Measurements from ENCODE around the gene GRID2IP. TPM values are rescaled to one million over a fixed set of nuclear protein-coding genes. Genes with fewer than 3 reads are reported as not detected.

The GRID2IP gene
- total RNA-seq, 1 experiment from 2014 or later = not detected

DNA sequence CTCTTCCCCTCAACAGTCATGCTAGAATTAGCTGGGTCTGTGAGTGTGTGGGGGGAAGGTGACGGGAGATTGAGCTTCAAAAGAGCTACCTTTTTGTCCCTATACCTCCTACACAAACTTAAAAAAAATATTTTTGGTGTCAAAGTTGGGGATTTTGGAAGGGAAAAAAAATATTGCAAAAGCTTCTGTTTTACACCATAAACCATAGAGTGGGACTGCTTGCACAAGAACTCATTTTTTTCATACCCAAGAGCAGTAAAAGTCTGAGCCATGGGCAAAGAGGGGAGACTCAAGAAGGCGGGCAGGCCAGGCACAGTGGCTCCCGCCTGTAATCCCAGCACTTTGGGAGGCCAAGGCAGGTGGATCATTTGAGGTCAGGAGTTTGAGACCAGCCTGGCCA is 16.6 kb upstream of the GRID2IP start:
- ChIA-PET POLR2A (ENCODE audit: low non-redundant PET) (no interaction called here), CTCF (no interaction called here)
- Histone ChIP-seq H3K4me1 (ENCODE audit: insufficient read depth, low read length, poor library complexity, severe bottlenecking) (no peaks in the 10 kb centered on the region), H3K27ac (ENCODE audit: low read depth, low read length, poor library complexity, severe bottlenecking) (no peak overlapping the region), H3K9me3 (ENCODE audit: low read depth, low read length, poor library complexity, severe bottlenecking) (no peaks in the 10 kb centered on the region), H3K36me3 (ENCODE audit: insufficient read depth, low read length, poor library complexity, severe bottlenecking) (no peaks in the 10 kb centered on the region), H3K27me3 (replicated peaks; ENCODE audit: insufficient read depth, low read depth, low read length, poor library complexity) (no peaks in the 10 kb centered on the region), H3K4me3 (ENCODE audit: low read depth, low read length, poor library complexity, severe bottlenecking) (no peak overlapping the region)
- no TSS peak for BruUV-seq (replicated peaks)
- DNase-seq (ENCODE audit: low spot score) = no peak
- TF ChIP-seq EZH2 (IDR thresholded peaks at IDR 0.05; ENCODE audit: borderline replicate concordance, low read depth, low read length, poor library complexity, severe bottlenecking) = no peak
- TF ChIP-seq, protein P1, sequence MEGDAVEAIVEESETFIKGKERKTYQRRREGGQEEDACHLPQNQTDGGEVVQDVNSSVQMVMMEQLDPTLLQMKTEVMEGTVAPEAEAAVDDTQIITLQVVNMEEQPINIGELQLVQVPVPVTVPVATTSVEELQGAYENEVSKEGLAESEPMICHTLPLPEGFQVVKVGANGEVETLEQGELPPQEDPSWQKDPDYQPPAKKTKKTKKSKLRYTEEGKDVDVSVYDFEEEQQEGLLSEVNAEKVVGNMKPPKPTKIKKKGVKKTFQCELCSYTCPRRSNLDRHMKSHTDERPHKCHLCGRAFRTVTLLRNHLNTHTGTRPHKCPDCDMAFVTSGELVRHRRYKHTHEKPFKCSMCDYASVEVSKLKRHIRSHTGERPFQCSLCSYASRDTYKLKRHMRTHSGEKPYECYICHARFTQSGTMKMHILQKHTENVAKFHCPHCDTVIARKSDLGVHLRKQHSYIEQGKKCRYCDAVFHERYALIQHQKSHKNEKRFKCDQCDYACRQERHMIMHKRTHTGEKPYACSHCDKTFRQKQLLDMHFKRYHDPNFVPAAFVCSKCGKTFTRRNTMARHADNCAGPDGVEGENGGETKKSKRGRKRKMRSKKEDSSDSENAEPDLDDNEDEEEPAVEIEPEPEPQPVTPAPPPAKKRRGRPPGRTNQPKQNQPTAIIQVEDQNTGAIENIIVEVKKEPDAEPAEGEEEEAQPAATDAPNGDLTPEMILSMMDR (conservative IDR thresholded peaks at IDR 0.05; ENCODE audit: low read depth, low read length) = no peak
- intact Hi-C loops (cut with micrococcal nuclease; ENCODE audit: unreplicated experiment) = no loop called here

DNA sequence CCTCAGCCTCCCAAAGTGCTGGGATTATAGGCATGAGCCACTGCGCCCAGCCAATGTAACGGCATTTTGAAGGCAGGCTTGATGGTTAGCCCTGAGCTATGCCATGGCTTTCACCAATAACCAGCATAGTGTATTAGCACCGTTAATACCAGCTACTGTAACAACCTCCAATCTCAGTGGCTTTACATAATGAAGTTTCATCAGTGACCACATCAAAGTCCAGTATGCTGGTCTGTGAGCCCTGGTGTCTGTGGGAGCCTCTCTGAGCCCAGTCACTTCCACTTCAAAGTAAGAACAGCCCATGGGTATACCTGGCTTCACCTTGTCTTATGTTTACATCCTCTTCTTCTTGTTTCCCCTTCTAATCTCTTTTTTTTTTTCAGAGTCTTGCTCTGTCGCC is 14.4 kb upstream of the GRID2IP start:
- no TSS peak for BruUV-seq (replicated peaks)
- intact Hi-C loops (cut with micrococcal nuclease; ENCODE audit: unreplicated experiment) = no loop called here
- POLR2A ChIA-PET (ENCODE audit: low non-redundant PET) = no interaction called here

DNA sequence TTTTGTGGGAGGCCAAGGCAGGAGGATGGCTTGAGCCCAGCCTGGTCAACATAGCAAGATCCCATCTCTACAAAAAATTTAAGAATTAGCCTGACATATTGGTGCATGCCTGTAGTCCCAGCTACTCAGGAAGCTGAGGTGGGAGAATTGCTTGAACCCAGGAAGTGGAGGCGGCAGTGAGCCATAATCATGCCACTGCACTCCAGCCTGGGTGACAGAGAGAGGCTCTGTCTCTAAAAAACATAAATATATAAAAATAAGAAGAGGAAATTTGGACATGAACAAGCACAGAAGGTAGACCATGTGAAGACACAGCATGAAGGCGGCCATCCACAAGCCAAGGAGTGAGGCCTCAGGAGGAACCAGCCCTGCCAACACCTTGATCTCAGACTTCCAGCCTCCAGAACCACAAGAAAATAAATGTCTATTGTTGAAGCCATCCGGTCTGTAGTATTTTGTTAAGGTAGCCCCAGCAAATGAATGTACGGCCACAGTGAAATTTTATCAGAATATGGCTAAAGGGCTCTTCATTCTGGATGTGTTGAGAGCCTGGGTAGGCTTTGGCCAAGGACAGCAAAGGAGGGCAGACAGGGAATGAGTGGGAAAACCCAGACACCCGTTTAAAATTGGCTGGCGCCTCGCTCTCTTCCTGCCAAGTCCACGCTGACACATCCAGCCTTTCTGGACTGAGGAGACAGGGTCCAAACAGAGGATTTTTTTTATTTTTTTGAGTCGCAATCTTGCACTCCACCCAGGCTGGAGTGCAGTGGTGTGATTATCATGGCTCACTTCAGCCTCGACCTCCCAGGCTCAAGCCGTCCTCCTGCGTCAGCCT is 12.9 kb upstream of the GRID2IP start:
- H3K27ac ChIP-seq (ENCODE audit: low read depth, low read length, poor library complexity, severe bottlenecking) = no peak overlapping the region
- H3K4me1 ChIP-seq (ENCODE audit: insufficient read depth, low read length, poor library complexity, severe bottlenecking) = no peaks in the 10 kb centered on the region
- no peak for DNase-seq (ENCODE audit: low spot score)
- H3K9me3 ChIP-seq (ENCODE audit: low read depth, low read length, poor library complexity, severe bottlenecking) = no peaks in the 10 kb centered on the region
- BruUV-seq (replicated peaks) = no TSS peak
- TF ChIP-seq, protein P1 (conservative IDR thresholded peaks at IDR 0.05; ENCODE audit: low read depth, low read length) = no peak
- TF ChIP-seq EZH2 (IDR thresholded peaks at IDR 0.05; ENCODE audit: borderline replicate concordance, low read depth, low read length, poor library complexity, severe bottlenecking) = no peak
- CTCF ChIA-PET = no interaction called here
- POLR2A ChIA-PET (ENCODE audit: low non-redundant PET) = no interaction called here
- no peaks in the 10 kb centered on the region for H3K27me3 ChIP-seq (replicated peaks; ENCODE audit: insufficient read depth, low read depth, low read length, poor library complexity)
- intact Hi-C loops (cut with micrococcal nuclease; ENCODE audit: unreplicated experiment) = no loop called here
- H3K4me3 ChIP-seq (ENCODE audit: low read depth, low read length, poor library complexity, severe bottlenecking) = no peak overlapping the region
- no peaks in the 10 kb centered on the region for H3K36me3 ChIP-seq (ENCODE audit: insufficient read depth, low read length, poor library complexity, severe bottlenecking)

More for the DNA sequence above, 14.4 kb upstream of the GRID2IP start:
- no peak for TF ChIP-seq EZH2 (IDR thresholded peaks at IDR 0.05; ENCODE audit: borderline replicate concordance, low read depth, low read length, poor library complexity, severe bottlenecking)
- TF ChIP-seq, protein P1 (conservative IDR thresholded peaks at IDR 0.05; ENCODE audit: low read depth, low read length) = no peak
- Histone ChIP-seq H3K4me3 (ENCODE audit: low read depth, low read length, poor library complexity, severe bottlenecking) (no peak overlapping the region), H3K9me3 (ENCODE audit: low read depth, low read length, poor library complexity, severe bottlenecking) (no peaks in the 10 kb centered on the region), H3K27ac (ENCODE audit: low read depth, low read length, poor library complexity, severe bottlenecking) (no peak overlapping the region), H3K36me3 (ENCODE audit: insufficient read depth, low read length, poor library complexity, severe bottlenecking) (no peaks in the 10 kb centered on the region), H3K27me3 (replicated peaks; ENCODE audit: insufficient read depth, low read depth, low read length, poor library complexity) (no peaks in the 10 kb centered on the region), H3K4me1 (ENCODE audit: insufficient read depth, low read length, poor library complexity, severe bottlenecking) (no peaks in the 10 kb centered on the region)
- CTCF ChIA-PET = interaction anchor here (0.6 kb wide), 2 partner anchors 11 to 48 kb away, joined by 8 read pairs; no protein-coding TSS in a partner anchor
- no peak for DNase-seq (ENCODE audit: low spot score)
